Kidney (tissue), 14 donors: ENCODE measurements around the gene LYRM7. TPM values are rescaled to one million over a fixed set of nuclear protein-coding genes. Genes with fewer than 3 reads are reported as not detected.

Source experiments
- DNase-seq, 5 donors: peaks; one replicate each; pipeline ENCODE4 v3.0.0-alpha.2; 2013 to 2020
- FAIRE-seq: peaks from 2 replicates; lab custom pipeline; 2012; peaks lifted over from hg19 to GRCh38; lab: Jason Lieb, UNC
- H3K27ac ChIP-seq, 2 donors: one replicate each; pipeline ENCODE4 v1.7.0; 2013; ENCODE audit warnings: low read depth in 2 of 2, low read length in 2 of 2, inconsistent platforms in 1 of 2
- H3K27me3 ChIP-seq: one replicate; pipeline ENCODE4 v1.7.1; 2013; ENCODE audit warnings: low read length, inconsistent platforms; ENCODE audit not compliant: control insufficient read depth, insufficient read depth
- H3K36me3 ChIP-seq, 3 donors: one replicate each; pipeline versions ENCODE4 v1.7.0 to v1.7.1; 2013; ENCODE audit warnings: low read length in 3 of 3, control low read depth in 1 of 3, inconsistent platforms in 1 of 3; ENCODE audit not compliant: insufficient read depth in 3 of 3, control insufficient read depth in 2 of 3
- H3K4me1 ChIP-seq, 3 donors: one replicate each; pipeline versions ENCODE4 v1.7.0 to v1.7.1; 2013; ENCODE audit warnings: low read length in 3 of 3, inconsistent platforms in 1 of 3, low read depth in 1 of 3; ENCODE audit not compliant: control insufficient read depth in 2 of 3, insufficient read depth in 2 of 3
- H3K4me3 ChIP-seq, 3 donors: one replicate each; pipeline versions ENCODE4 v1.7.0 to v1.8.1; 2013; ENCODE audit warnings: low read length in 3 of 3, control low read depth in 1 of 3, inconsistent platforms in 1 of 3
- H3K9ac ChIP-seq, 3 donors: one replicate each; pipeline versions ENCODE4 v1.7.0 to v1.7.1; 2013; ENCODE audit warnings: low read length in 3 of 3, control low read depth in 1 of 3, inconsistent platforms in 1 of 3
- H3K9me3 ChIP-seq, 3 donors: one replicate each; pipeline versions ENCODE4 v1.7.0 to v1.7.1; 2013; ENCODE audit warnings: low read length in 3 of 3, control low read depth in 1 of 3, inconsistent platforms in 1 of 3; ENCODE audit not compliant: control insufficient read depth in 2 of 3, insufficient read depth in 1 of 3
- intact Hi-C: fragments of 100-400 bp; cut with DNase I; formaldehyde crosslinking; loops from one replicate; pipeline ENCODE4 v1.11.1; 2022
- polyA plus RNA-seq: library from polyadenylated mRNA; stranded (reverse); fragments of 350-450 nt; fragmentation: Illumina TruSeq; extraction: RNeasy Lipid Tissue Mini Kit (QIAGEN cat#74804); gene quantifications from one replicate; pipeline ENCODE4 v1.2.3, GENCODE V29; 2014; ENCODE audit warnings: low read depth, low replicate concordance; ENCODE audit not compliant: insufficient read depth
- total RNA-seq: library from RNA; stranded (reverse); fragmentation: NEBNext Ultra II Directional; extraction: Animal tissue kit (Norgen Biotek cat#: 25700); gene quantifications from one replicate; pipeline ENCODE4 v1.2.1, GENCODE V29; 2021
- TF ChIP-seq, protein P1 (sequence below): IDR thresholded peaks from 3 replicates; pipeline ENCODE4 v1.5.1; 2012; ENCODE audit warnings: mild to moderate bottlenecking, moderate library complexity, borderline replicate concordance; ENCODE audit not compliant: insufficient read depth; ENCODE audit errors: extremely low read depth
- donor health status: control.
- donor health status: control.
- donor health status: control.
- donor health status: control.
- donor health status: control.
- donor health status: DM: yes; HTN: yes; CAD: no.
- donor health status: Normal renal cell carcinoma (clear cell type).

Gene LYRM7
- total and polyA plus RNA-seq, 2 donors from 2014 or later: 5.4 to 7.2 TPM

- intact Hi-C loops: no loop called here
- Histone ChIP-seq H3K27ac (no peak overlapping the region), H3K36me3 (no peaks in the 10 kb centered on the region), H3K4me1 (no peaks in the 10 kb centered on the region), H3K9ac (no peak overlapping the region), H3K4me3 (no peak overlapping the region), H3K9me3 (no peaks in the 10 kb centered on the region), H3K27me3 (no peaks in the 10 kb centered on the region)
- TF ChIP-seq, protein P1, sequence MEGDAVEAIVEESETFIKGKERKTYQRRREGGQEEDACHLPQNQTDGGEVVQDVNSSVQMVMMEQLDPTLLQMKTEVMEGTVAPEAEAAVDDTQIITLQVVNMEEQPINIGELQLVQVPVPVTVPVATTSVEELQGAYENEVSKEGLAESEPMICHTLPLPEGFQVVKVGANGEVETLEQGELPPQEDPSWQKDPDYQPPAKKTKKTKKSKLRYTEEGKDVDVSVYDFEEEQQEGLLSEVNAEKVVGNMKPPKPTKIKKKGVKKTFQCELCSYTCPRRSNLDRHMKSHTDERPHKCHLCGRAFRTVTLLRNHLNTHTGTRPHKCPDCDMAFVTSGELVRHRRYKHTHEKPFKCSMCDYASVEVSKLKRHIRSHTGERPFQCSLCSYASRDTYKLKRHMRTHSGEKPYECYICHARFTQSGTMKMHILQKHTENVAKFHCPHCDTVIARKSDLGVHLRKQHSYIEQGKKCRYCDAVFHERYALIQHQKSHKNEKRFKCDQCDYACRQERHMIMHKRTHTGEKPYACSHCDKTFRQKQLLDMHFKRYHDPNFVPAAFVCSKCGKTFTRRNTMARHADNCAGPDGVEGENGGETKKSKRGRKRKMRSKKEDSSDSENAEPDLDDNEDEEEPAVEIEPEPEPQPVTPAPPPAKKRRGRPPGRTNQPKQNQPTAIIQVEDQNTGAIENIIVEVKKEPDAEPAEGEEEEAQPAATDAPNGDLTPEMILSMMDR: no peak
- FAIRE-seq (no peak), DNase-seq (no peak)
Measured at GRCh38 chr5:131195696-131196095, 25.0 kb downstream of the LYRM7 start.

GRCh38 chr5:131196331-131196730 is 25.6 kb downstream of the LYRM7 start:
- no peaks in the 10 kb centered on the region for H3K36me3 ChIP-seq
- no peak overlapping the region for H3K9ac ChIP-seq
- no peaks in the 10 kb centered on the region for H3K27me3 ChIP-seq
- DNase-seq: no peak
- FAIRE-seq: no peak
- H3K4me3 ChIP-seq: no peak overlapping the region
- intact Hi-C loops: no loop called here
- H3K9me3 ChIP-seq: no peaks in the 10 kb centered on the region
- TF ChIP-seq, protein P1: no peak
- no peaks in the 10 kb centered on the region for H3K4me1 ChIP-seq
- H3K27ac ChIP-seq: no peak overlapping the region

DNA sequence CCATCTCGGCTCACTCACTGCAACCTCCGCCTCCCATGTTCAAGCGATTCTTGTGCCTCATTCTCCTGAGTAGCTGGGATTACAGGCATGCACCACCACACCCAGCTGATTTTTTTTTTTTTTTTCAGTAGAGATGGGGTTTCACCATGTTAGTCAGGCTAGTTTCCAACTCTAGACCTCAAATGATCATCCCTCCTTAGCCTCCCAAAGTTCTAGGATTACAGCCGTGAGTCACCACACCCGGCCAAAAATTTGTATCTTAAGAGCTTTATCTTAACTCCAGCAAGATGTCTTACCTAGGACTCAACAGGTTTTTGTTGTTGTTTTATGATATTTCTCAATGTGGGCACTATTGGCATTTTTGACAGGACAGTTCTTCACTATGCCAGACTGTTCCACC is 27.9 kb downstream of the LYRM7 start:
- TF ChIP-seq, protein P1: no peak
- FAIRE-seq (no peak), DNase-seq (no peak)
- intact Hi-C loops: no loop called here
- Histone ChIP-seq H3K9ac (no peak overlapping the region), H3K27me3 (no peaks in the 10 kb centered on the region), H3K36me3 (no peaks in the 10 kb centered on the region), H3K4me1 (no peaks in the 10 kb centered on the region), H3K4me3 (no peak overlapping the region), H3K9me3 (no peaks in the 10 kb centered on the region), H3K27ac (no peak overlapping the region)

- no peak for FAIRE-seq
- intact Hi-C loops: no loop called here
Measured at GRCh38 chr5:131200560-131200959, 29.8 kb downstream of the LYRM7 start.

More at GRCh38 chr5:131200560-131200959, 29.8 kb downstream of the LYRM7 start:
- Histone ChIP-seq H3K9ac (no peak overlapping the region), H3K27ac (no peak overlapping the region), H3K9me3 (no peaks in the 10 kb centered on the region), H3K27me3 (no peaks in the 10 kb centered on the region), H3K36me3 (no peaks in the 10 kb centered on the region), H3K4me3 (no peak overlapping the region), H3K4me1 (no peaks in the 10 kb centered on the region)
- DNase-seq: no peak
- TF ChIP-seq, protein P1: no peak
